ENCODE data around the gene CALCB. TPM values are rescaled to one million over a fixed set of nuclear protein-coding genes. Genes with fewer than 3 reads are reported as not detected.

CALCB gene
- total and polyA plus RNA-seq, 2 of the 8 experiments (the other 6 are each of a cell fraction or from before 2014, with no cell fraction given) = 3.7 to 4.2 TPM

DNA sequence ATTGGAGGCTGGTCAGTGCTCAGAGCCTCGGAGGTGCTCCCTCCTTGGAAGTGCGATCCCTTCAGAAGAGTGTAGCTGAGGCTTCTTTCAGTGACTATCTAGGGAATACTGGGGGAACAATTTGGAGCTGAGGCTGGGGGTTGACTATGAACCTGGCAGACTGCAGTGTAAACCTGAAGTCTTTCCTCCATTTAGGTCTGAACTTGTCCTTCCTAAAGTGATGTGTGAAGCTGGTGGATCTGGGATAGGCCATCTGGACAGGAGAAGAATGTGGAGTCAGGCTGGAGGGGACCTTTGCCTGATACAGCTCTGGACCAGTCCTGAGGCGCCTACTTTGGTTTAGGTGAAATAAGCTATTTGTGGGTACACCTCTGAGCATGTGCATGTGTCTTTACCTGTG lies 37.8 kb downstream of the CALCB start:
- Histone ChIP-seq H2BK15ac (ENCODE audit: low read length) (no peak overlapping the region), H3K4ac (replicated peaks; ENCODE audit: insufficient read length, low read depth, low read length) (no peak overlapping the region), H3K9ac (replicated peaks in 1 of 4; ENCODE audit: extremely low read depth in 1 of 4, low read depth in 3 of 4, low read length in 3 of 4) (no peak overlapping the region), H3K9me3 (ENCODE audit: insufficient read depth in 2 of 2, low read depth in 1 of 2, low read length in 1 of 2) (no peaks in the 10 kb centered on the region), H4K91ac (replicated peaks; ENCODE audit: insufficient read length, low read length) (no peak overlapping the region), H3K27ac (ENCODE audit: low read depth, low read length) (no peak overlapping the region), H3K14ac (ENCODE audit: insufficient read length) (no peak overlapping the region), H4K5ac (ENCODE audit: insufficient read length, low read depth, low read length) (no peak overlapping the region), H4K8ac (ENCODE audit: extremely low read depth, insufficient read depth, low read length) (no peak overlapping the region), H3K23ac (ENCODE audit: insufficient read length) (no peak overlapping the region), H3K27me3 (replicated peaks in 1 of 4; ENCODE audit: control insufficient read depth in 3 of 4, extremely low read depth in 1 of 4, insufficient read depth in 3 of 4, low read length in 3 of 4) (peaks cover 1 to 26% (median 18%) of the 10 kb centered on the region in 4 experiments; a peak in 6 of 7 replicates), H2BK20ac (ENCODE audit: low read length) (no peak overlapping the region), H3K36me3 (ENCODE audit: control insufficient read depth in 2 of 4, insufficient read depth in 4 of 4, low read length in 3 of 4) (no peaks in the 10 kb centered on the region), H3K79me2 (ENCODE audit: control insufficient read depth in 1 of 2, insufficient read depth in 2 of 2, low read length in 2 of 2) (no peaks in the 10 kb centered on the region), H2BK5ac (ENCODE audit: low read depth, low read length) (no peak overlapping the region), H3K18ac (ENCODE audit: extremely low read depth, low read length) (no peak overlapping the region), H2BK12ac (ENCODE audit: low read depth, low read length) (no peak overlapping the region), H3K4me1 (replicated peaks in 1 of 4; ENCODE audit: control insufficient read depth in 3 of 4, insufficient read depth in 4 of 4, low read length in 3 of 4) (peaks cover 0 to 3% (median under 1%) of the 10 kb centered on the region in 4 experiments; a peak in 1 of 7 replicates), H2BK120ac (replicated peaks; ENCODE audit: low read depth, low read length) (no peak overlapping the region), H2AK5ac (ENCODE audit: low read depth, low read length) (no peak overlapping the region), H3K4me3 (ENCODE audit: extremely low read depth in 1 of 4, insufficient read depth in 2 of 4, low read depth in 3 of 4, low read length in 4 of 4) (no peak overlapping the region), H3K56ac (replicated peaks; ENCODE audit: insufficient read length, low read depth, low read length) (no peak overlapping the region), H2AFZ (ENCODE audit: low read length) (no peak overlapping the region), H3K4me2 (ENCODE audit: insufficient read depth in 1 of 2, low read depth in 2 of 2, low read length in 2 of 2) (no peak overlapping the region), H4K20me1 (replicated peaks in 1 of 2; ENCODE audit: control insufficient read depth in 1 of 2, insufficient read depth in 2 of 2, low read length in 2 of 2) (peaks cover 0 to 2% of the 10 kb centered on the region in 2 experiments), H3K23me2 (ENCODE audit: low read depth, low read length) (peaks cover 5% of the 10 kb centered on the region; the same call in 1 of the 2 replicates), H3K79me1 (ENCODE audit: low read depth, low read length) (no peaks in the 10 kb centered on the region)
- DNase-seq (ENCODE audit: low read depth in 1 of 2, low spot score in 2 of 2) (no peak), FAIRE-seq (no peak)
- ChIA-PET POLR2A (ENCODE audit: partially characterized antibody) (no interaction called here), CTCF (ENCODE audit: partially characterized antibody) (interaction anchor here (0.7 to 3.0 kb wide), 8 partner anchors 10 to 204 kb away, joined by 3 to 39 read pairs (median 6); partner anchors contain the start of gene CALCB)
- 93% methylated on average over 3 of the region's 3 CpGs; no CpG with 5 or more reads in 1 of the 2 experiments for WGBS, 2 experiments (ENCODE audit: extremely low coverage in 1 of 2, insufficient coverage in 1 of 2, insufficient read length in 1 of 2, insufficient replicate concordance in 2 of 2, low coverage in 1 of 2, low lambda C conversion rate in 2 of 2, missing lambda C conversion rate in 1 of 2)
- TF ChIP-seq KDM1A (IDR thresholded peaks at IDR 0.05; ENCODE audit: borderline replicate concordance, low read length) (no peak), NANOG (IDR thresholded peaks at IDR 0.05; ENCODE audit: insufficient read depth, low read depth, low read length, poor library complexity, severe bottlenecking) (no peak), NRF1 (IDR thresholded peaks at IDR 0.05; ENCODE audit: low read depth, low read length) (no peak), ASH2L (IDR thresholded peaks at IDR 0.05; ENCODE audit: low read length) (no peak), POLR2A (IDR thresholded peaks at IDR 0.05; ENCODE audit: control extremely low read depth in 1 of 2, low read depth in 2 of 2, low read length in 2 of 2) (no peak), BACH1 (IDR thresholded peaks at IDR 0.05; ENCODE audit: low read length) (no peak)
- TF ChIP-seq, protein P1, sequence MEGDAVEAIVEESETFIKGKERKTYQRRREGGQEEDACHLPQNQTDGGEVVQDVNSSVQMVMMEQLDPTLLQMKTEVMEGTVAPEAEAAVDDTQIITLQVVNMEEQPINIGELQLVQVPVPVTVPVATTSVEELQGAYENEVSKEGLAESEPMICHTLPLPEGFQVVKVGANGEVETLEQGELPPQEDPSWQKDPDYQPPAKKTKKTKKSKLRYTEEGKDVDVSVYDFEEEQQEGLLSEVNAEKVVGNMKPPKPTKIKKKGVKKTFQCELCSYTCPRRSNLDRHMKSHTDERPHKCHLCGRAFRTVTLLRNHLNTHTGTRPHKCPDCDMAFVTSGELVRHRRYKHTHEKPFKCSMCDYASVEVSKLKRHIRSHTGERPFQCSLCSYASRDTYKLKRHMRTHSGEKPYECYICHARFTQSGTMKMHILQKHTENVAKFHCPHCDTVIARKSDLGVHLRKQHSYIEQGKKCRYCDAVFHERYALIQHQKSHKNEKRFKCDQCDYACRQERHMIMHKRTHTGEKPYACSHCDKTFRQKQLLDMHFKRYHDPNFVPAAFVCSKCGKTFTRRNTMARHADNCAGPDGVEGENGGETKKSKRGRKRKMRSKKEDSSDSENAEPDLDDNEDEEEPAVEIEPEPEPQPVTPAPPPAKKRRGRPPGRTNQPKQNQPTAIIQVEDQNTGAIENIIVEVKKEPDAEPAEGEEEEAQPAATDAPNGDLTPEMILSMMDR (IDR thresholded peaks at IDR 0.05; ENCODE audit: control extremely low read depth in 1 of 3, insufficient read depth in 1 of 3, low read depth in 1 of 3, low read length in 3 of 3) = no peak
